Forelimb muscle (tissue), 1 donor: ENCODE results near the gene B9D1. TPM values are rescaled to one million over a fixed set of nuclear protein-coding genes. Genes with fewer than 3 reads are reported as not detected.

Source experiments
- DNase-seq: peaks from one replicate; pipeline ENCODE4 v3.0.0-alpha.2; 2013; ENCODE audit warnings: low read depth
- polyA plus RNA-seq: library from polyadenylated mRNA; unstranded; fragments of 120-200 nt; gene quantifications from one replicate; pipeline ENCODE4 v1.2.1, GENCODE V29; 2013; ENCODE audit not compliant: insufficient read length

B9D1 gene
- polyA plus RNA-seq, result 6.3 TPM

- DNase-seq, result peak; percentile 67
Observed at GRCh38 chr17:19362277-19363113, at the start of gene B9D1. Gene B9D1, minus strand, starts transcription at chr17:19362723. Its CDS starts 154 bp downstream, at chr17:19362569.

GRCh38 chr17:19411631-19412030 lies 49.1 kb upstream of the B9D1 start:
- no peak for DNase-seq

GRCh38 chr17:19410875-19411620 lies 48.5 kb upstream of the B9D1 start, which contains the start of gene RNF112:
Gene RNF112, plus strand, starts transcription at chr17:19411232. Its CDS starts 177 bp downstream, at chr17:19411409.
- DNase-seq, result no peak

- no peak for DNase-seq
Observed at GRCh38 chr17:19410091-19410490, 47.6 kb upstream of the B9D1 start.

GRCh38 chr17:19409509-19409908 lies 47.0 kb upstream of the B9D1 start:
- no peak for DNase-seq

- no peak for DNase-seq
Observed at GRCh38 chr17:19409066-19409465, 46.5 kb upstream of the B9D1 start.

- DNase-seq, result no peak
Observed at GRCh38 chr17:19408346-19408710, 45.8 kb upstream of the B9D1 start.

GRCh38 chr17:19407601-19408345 lies 45.2 kb upstream of the B9D1 start:
- DNase-seq, result no peak

GRCh38 chr17:19405114-19405513 lies 42.6 kb upstream of the B9D1 start:
- no peak for DNase-seq

- DNase-seq, result no peak
Observed at GRCh38 chr17:19404264-19404663, 41.7 kb upstream of the B9D1 start.

GRCh38 chr17:19403021-19403420 lies 40.5 kb upstream of the B9D1 start:
- DNase-seq, result no peak

- no peak for DNase-seq
Observed at GRCh38 chr17:19402171-19402570, 39.6 kb upstream of the B9D1 start.

- DNase-seq, result no peak
Observed at GRCh38 chr17:19401321-19402010, 38.9 kb upstream of the B9D1 start.

GRCh38 chr17:19399750-19400450 lies 37.4 kb upstream of the B9D1 start:
- no peak for DNase-seq

GRCh38 chr17:19398301-19399181 lies 36.0 kb upstream of the B9D1 start:
- no peak for DNase-seq

- no peak for DNase-seq
Observed at GRCh38 chr17:19397556-19398041, 35.1 kb upstream of the B9D1 start.

GRCh38 chr17:19392303-19392702 lies 29.8 kb upstream of the B9D1 start:
- no peak for DNase-seq

GRCh38 chr17:19391432-19391831 lies 28.9 kb upstream of the B9D1 start:
- DNase-seq, result no peak

- no peak for DNase-seq
Observed at GRCh38 chr17:19390951-19391350, 28.4 kb upstream of the B9D1 start.
